ENCODE measurements around the gene GRIK5.
"Not testable (repeated sequence)": the region's sequence is repeated elsewhere in the genome, so short reads cannot be mapped to it uniquely, and the experiment has no call there.

GRIK5 gene

GRCh38 chr19:41997121-41997850, 72.7 kb downstream of the GRIK5 start:
- H3K4me3 Mint-ChIP-seq: peak overlapping the region; percentile 56 to 68 (median 64)
- no peaks in the 10 kb centered on the region for H3K36me3 Mint-ChIP-seq (ENCODE audit: low read depth)
- peaks cover 87% of the 10 kb centered on the region for H3K27me3 Mint-ChIP-seq (ENCODE audit: low read depth)
- no peak overlapping the region for H3K27ac Mint-ChIP-seq
- no peak for TF ChIP-seq CTCF (IDR thresholded peaks at IDR 0.05; ENCODE audit: unreplicated experiment in 3 of 3)
- H3K9me3 Mint-ChIP-seq: peaks cover 6% of the 10 kb centered on the region
- peaks cover 18% of the 10 kb centered on the region for H3K4me1 Mint-ChIP-seq

DNA sequence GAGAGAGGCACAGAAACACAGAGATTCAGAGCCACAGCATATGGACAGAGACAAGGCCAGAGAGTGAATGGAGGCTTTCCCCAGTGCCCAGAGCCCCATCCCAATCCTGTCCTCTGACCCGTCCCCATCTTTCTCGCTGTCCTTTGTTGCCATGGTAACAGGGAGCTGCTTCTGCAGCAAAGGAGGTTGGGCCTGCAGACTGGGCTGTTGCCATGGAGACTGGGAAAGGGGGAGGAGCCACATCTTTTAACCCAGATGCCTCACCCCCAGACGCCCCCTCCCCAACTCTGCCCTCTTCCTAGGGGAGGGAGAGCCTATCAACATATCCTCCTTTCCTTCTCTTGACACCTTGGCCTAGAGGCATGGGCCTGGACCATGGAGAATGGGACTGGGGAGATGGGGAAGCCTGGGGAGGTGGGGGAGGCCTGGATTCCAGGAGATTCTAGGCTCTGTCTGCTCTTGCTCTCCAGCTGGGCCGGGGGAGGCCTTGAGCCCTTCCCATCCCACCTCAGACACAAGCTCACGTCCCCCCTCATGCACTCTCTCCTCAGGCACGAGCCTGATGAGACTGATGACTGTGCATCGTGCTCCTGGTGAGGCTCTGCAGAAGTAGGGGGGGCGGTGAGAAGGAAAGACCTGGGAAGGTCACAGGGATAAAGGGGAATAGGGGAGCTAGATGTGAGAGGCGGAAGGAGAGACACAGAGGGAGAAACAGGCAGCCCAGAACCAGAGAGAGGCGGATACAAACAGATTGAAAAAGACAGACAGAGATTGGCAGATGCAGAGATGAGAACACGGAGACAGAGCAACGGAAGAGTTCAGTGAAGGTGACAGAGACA, 73.8 kb downstream of the GRIK5 start:
- peaks cover 18% of the 10 kb centered on the region for H3K4me1 Mint-ChIP-seq
- peak overlapping the region in 2 of 3 experiments; percentile 16 to 64 for H3K4me3 Mint-ChIP-seq
- no peak overlapping the region for H3K27ac Mint-ChIP-seq
- peaks cover 81% of the 10 kb centered on the region for H3K27me3 Mint-ChIP-seq (ENCODE audit: low read depth)
- TF ChIP-seq CTCF (IDR thresholded peaks at IDR 0.05; ENCODE audit: unreplicated experiment in 3 of 3): no peak
- peaks cover 6% of the 10 kb centered on the region for H3K9me3 Mint-ChIP-seq
- no peaks in the 10 kb centered on the region for H3K36me3 Mint-ChIP-seq (ENCODE audit: low read depth)

DNA sequence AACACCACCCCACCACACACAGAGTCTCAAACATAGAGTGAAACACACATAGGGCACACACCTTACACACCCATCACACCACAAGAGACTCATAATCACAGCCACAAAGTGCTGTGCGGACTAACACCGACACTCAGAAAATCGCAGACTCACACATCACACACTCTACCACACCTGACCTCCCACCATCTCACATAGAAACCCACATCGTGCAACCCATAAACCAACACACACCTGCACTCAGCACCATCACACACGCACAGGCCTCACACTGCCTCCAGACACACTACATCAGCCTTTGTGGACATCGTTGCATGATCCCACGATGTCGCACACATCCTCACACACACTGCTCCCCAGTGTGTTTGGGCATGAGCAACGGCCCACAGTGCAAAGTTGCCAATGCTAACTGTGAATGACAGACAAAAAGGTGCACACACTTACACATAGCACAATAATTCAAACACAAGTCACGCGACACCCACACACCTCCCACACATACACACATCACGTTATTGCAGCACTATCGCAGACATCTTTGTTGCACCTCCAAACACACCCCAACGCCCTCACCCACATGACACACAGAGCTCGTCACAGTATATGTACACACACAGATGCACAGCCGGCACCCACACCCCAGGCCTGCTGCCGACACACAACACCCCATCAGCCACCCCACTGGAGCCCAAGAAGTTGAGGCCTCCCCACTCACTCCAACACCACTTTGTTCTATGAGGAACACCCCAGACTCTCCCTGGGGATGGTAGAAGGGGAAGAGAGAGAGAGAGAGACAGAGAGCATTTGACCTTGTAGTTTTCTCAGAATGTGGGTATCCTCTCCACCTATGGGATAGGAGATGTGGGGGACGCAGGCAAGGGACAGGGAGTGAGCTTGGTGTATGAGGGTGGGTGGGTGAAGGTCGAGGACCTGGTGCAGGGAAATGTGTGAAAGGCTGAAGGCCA, 74.7 kb downstream of the GRIK5 start:
- Mint-ChIP-seq H3K27ac (no peak overlapping the region), H3K36me3 (ENCODE audit: low read depth) (no peaks in the 10 kb centered on the region), H3K4me3 (peak overlapping the region; percentile 28 to 64 (median 48)), H3K27me3 (ENCODE audit: low read depth) (peaks cover 72% of the 10 kb centered on the region), H3K4me1 (peaks cover 18% of the 10 kb centered on the region), H3K9me3 (peaks cover 6% of the 10 kb centered on the region)
- no peak for TF ChIP-seq CTCF (IDR thresholded peaks at IDR 0.05; ENCODE audit: unreplicated experiment in 3 of 3)

- peak overlapping the region; percentile 28 to 64 (median 48) for H3K4me3 Mint-ChIP-seq
- peaks cover 3% of the 10 kb centered on the region for H3K9me3 Mint-ChIP-seq
- H3K27me3 Mint-ChIP-seq (ENCODE audit: low read depth): peaks cover 65% of the 10 kb centered on the region
- H3K27ac Mint-ChIP-seq: no peak overlapping the region
- no peaks in the 10 kb centered on the region for H3K36me3 Mint-ChIP-seq (ENCODE audit: low read depth)
- peaks cover 17% of the 10 kb centered on the region for H3K4me1 Mint-ChIP-seq
- no peak for TF ChIP-seq CTCF (IDR thresholded peaks at IDR 0.05; ENCODE audit: unreplicated experiment in 3 of 3)
These were observed 75.5 kb downstream of the GRIK5 start for GRCh38 chr19:41994521-41994971.

DNA sequence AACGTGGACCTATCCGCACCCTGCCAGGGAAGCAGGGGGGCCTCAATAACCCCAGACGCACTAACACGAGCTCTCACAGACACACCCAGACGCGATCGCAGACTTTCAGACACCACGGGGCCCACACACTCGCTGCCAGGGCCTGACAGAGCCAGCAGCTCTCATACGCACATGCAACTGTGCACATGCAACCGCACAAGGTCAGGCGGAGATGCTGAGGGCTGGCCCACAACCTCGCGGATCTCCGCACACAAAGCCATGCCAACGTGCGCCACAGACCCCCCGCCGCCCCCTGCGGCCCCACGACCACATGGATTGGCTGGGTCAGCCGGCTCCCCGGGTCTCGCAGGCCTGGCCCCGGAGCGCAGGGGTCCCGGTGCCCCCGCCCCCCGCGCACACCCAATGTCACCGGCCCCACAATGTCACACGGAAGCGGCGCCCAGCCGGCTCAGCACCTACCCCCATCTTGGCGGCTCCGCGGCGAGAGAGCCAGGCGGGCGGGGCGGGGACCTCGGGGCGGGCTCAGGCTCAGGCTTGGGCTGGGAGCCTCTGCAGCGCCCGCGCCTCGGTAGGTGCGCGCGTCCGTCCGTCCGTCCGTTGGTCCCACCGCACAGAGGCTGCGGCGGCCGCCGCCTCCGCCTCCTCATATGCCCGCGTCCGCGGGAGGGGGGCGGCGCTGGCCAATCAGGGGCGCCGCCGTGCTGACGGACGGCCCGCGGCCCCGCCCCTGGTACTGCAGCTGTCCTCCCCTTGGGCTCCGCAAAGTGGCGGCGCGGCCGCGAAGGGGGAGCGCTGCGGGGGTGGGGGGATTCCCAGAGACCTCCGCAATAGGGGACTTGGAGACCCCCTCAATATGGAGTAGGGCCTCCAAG, 76.2 kb downstream of the GRIK5 start, which contains the start of gene ATP1A3:
ATP1A3 (minus strand) TSS at position 619 of the 872 bp plus-strand sequence; CDS start at position 465, 154 bp downstream.
- H3K27me3 Mint-ChIP-seq (ENCODE audit: low read depth): peaks cover 60% of the 10 kb centered on the region
- H3K4me1 Mint-ChIP-seq: peaks cover 13% of the 10 kb centered on the region
- H3K36me3 Mint-ChIP-seq (ENCODE audit: low read depth): no peaks in the 10 kb centered on the region
- no peak within 1 kb of the TSS for H3K27ac Mint-ChIP-seq
- peak within 1 kb of the TSS; percentile 68 to 78 (median 76) for H3K4me3 Mint-ChIP-seq
- TF ChIP-seq CTCF (IDR thresholded peaks at IDR 0.05; ENCODE audit: unreplicated experiment in 3 of 3): no peak
- peaks cover 3% of the 10 kb centered on the region for H3K9me3 Mint-ChIP-seq

- Mint-ChIP-seq H3K4me3 (peak overlapping the region in 1 of 3 experiments; percentile 64), H3K27me3 (ENCODE audit: low read depth) (peaks cover 57% of the 10 kb centered on the region), H3K4me1 (peaks cover 13% of the 10 kb centered on the region)
- H3K27ac Mint-ChIP-seq; H3K9me3 Mint-ChIP-seq; H3K36me3 Mint-ChIP-seq (ENCODE audit: low read depth): not testable (repeated sequence)
These were observed 78.0 kb downstream of the GRIK5 start for GRCh38 chr19:41991925-41992569.

All from nephron (organoid).